ENCODE data around the gene GALNT5. TPM values are rescaled to one million over a fixed set of nuclear protein-coding genes. Genes with fewer than 3 reads are reported as not detected.
"Not testable (repeated sequence)": the region's sequence is repeated elsewhere in the genome, so short reads cannot be mapped to it uniquely, and the experiment has no call there.

GALNT5 gene
- polyA plus RNA-seq, 1 experiment: 22.6 TPM

DNA sequence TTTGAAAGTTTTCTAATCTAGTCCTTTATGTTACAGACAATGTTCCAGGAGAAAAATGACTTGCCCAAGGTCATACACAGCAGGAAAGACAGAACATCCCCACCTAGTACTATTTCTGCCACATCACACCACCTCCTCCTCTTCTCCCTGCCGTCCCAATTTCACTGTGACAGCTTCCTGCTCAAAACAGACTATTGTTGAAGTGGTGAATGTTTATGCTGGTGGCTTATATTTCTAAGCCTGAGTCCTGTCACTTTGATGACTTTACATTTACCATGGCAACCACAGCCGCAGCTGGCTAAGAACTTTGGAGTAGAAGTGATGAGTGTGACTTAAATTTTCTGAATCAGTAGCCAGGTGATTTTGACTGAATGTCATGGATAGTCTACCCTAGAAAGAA lies 10.0 kb downstream of the GALNT5 start:
- Histone ChIP-seq H3K27me3 (ENCODE audit: control insufficient read depth, insufficient read depth, low read length) (no peaks in the 10 kb centered on the region), H3K36me3 (ENCODE audit: control insufficient read depth, insufficient read depth, low read length) (peaks cover 1% of the 10 kb centered on the region; the same call in 1 of the 2 replicates), H3K4me3 (ENCODE audit: low read depth, low read length) (no peak overlapping the region)
- TF ChIP-seq, protein P1, sequence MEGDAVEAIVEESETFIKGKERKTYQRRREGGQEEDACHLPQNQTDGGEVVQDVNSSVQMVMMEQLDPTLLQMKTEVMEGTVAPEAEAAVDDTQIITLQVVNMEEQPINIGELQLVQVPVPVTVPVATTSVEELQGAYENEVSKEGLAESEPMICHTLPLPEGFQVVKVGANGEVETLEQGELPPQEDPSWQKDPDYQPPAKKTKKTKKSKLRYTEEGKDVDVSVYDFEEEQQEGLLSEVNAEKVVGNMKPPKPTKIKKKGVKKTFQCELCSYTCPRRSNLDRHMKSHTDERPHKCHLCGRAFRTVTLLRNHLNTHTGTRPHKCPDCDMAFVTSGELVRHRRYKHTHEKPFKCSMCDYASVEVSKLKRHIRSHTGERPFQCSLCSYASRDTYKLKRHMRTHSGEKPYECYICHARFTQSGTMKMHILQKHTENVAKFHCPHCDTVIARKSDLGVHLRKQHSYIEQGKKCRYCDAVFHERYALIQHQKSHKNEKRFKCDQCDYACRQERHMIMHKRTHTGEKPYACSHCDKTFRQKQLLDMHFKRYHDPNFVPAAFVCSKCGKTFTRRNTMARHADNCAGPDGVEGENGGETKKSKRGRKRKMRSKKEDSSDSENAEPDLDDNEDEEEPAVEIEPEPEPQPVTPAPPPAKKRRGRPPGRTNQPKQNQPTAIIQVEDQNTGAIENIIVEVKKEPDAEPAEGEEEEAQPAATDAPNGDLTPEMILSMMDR (IDR thresholded peaks at IDR 0.05; ENCODE audit: insufficient read depth, low read depth, low read length): no peak
- CTCF ChIA-PET: interaction anchor here (1.0 to 1.2 kb wide), 2 partner anchors 14 to 35 kb away, joined by 4 read pairs; no protein-coding TSS in a partner anchor
- DNase-seq (ENCODE audit: low read depth): no peak
- POLR2A ChIA-PET: no interaction called here

DNA sequence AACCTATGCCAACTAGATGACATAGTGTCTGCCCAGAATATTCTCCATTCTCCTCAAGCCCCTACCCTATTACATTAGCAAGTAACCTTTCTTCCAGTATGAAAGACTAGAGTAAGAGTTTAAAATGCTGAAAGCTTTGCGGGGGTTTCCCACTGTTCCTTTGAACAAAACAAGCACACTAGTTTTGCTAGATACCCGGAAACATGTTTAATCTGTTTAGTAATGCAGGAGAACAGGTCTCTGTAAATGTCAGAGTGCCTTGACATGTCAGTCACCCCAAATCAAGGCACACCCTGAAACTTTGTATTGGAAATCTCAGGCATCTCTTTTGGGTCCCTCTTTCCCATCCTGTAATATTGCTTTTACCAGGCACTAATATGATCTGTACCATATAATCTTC lies 11.6 kb downstream of the GALNT5 start:
- Histone ChIP-seq H3K27me3 (ENCODE audit: control insufficient read depth, insufficient read depth, low read length) (no peaks in the 10 kb centered on the region), H3K36me3 (ENCODE audit: control insufficient read depth, insufficient read depth, low read length) (peaks cover 1% of the 10 kb centered on the region; the same call in 1 of the 2 replicates), H3K4me3 (ENCODE audit: low read depth, low read length) (no peak overlapping the region)
- ChIA-PET CTCF (no interaction called here), POLR2A (no interaction called here)
- TF ChIP-seq, protein P1 (IDR thresholded peaks at IDR 0.05; ENCODE audit: insufficient read depth, low read depth, low read length): no peak
- no peak for DNase-seq (ENCODE audit: low read depth)

GRCh38 chr2:157269922-157270321 lies 12.4 kb downstream of the GALNT5 start:
- CTCF ChIA-PET: no interaction called here
- Histone ChIP-seq H3K27me3 (ENCODE audit: control insufficient read depth, insufficient read depth, low read length) (no peaks in the 10 kb centered on the region), H3K4me3 (ENCODE audit: low read depth, low read length) (no peak overlapping the region), H3K36me3 (ENCODE audit: control insufficient read depth, insufficient read depth, low read length) (peaks cover 1% of the 10 kb centered on the region; the same call in 1 of the 2 replicates)
- POLR2A ChIA-PET: no interaction called here
- TF ChIP-seq, protein P1 (IDR thresholded peaks at IDR 0.05; ENCODE audit: insufficient read depth, low read depth, low read length): no peak
- no peak for DNase-seq (ENCODE audit: low read depth)

- no peaks in the 10 kb centered on the region for H3K27me3 ChIP-seq (ENCODE audit: control insufficient read depth, insufficient read depth, low read length)
- TF ChIP-seq, protein P1 (IDR thresholded peaks at IDR 0.05; ENCODE audit: insufficient read depth, low read depth, low read length): no peak
- H3K36me3 ChIP-seq (ENCODE audit: control insufficient read depth, insufficient read depth, low read length): peaks cover 1% of the 10 kb centered on the region; the same call in 1 of the 2 replicates
- no peak for DNase-seq (ENCODE audit: low read depth)
- CTCF ChIA-PET: interaction anchor here (0.7 to 1.6 kb wide), 2 partner anchors 10 to 27 kb away, joined by 3 to 4 read pairs; no protein-coding TSS in a partner anchor
- POLR2A ChIA-PET: no interaction called here
- no peak overlapping the region for H3K4me3 ChIP-seq (ENCODE audit: low read depth, low read length)
Measured at GRCh38 chr2:157271590-157272203, 14.2 kb downstream of the GALNT5 start.

DNA sequence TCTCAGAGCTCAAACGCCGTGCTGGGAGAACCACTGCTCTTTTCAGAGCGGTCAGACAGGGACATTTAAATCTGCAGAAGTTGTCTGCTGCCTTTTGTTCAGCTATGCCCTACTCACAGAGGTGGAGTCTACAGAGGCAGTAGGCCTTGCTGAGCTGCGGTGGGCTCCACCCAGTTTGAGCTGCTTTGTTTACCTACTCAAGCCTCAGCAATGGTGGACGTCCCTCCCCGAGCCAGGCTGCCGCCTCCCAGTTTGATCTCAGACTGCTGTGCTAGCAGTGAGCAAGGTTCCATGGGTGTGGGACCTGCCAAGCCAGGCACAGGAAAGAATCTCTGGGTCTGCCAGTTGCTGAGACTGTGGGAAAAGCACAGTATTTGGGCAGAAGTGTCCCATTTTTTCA lies 21.8 kb downstream of the GALNT5 start:
- CTCF ChIA-PET: interaction anchor here (1.5 kb wide), 1 partner anchor 22 kb away, joined by 3 read pairs; no protein-coding TSS in a partner anchor
- H3K36me3 ChIP-seq (ENCODE audit: control insufficient read depth, insufficient read depth, low read length); H3K27me3 ChIP-seq (ENCODE audit: control insufficient read depth, insufficient read depth, low read length); DNase-seq (ENCODE audit: low read depth); H3K4me3 ChIP-seq (ENCODE audit: low read depth, low read length); POLR2A ChIA-PET: not testable (repeated sequence)

DNA sequence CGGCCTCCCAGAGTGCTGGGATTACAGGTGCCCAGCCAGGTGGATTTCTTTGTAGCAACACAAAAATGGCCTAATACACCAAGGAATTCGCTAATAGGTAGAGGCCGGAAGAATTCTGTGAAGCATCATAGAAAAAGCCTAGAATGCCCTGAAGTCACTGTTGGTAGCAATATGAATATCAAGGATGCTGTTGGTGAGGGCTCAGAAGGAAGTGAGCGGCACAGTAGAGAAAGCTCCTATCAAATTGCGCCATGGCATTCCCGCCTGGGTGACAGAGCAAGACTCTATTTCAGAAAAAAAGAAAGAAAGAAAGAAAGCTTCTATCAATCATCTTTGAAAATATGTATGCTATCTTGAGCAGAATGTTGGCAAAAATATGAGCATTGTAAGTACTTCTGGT lies 23.8 kb downstream of the GALNT5 start:
- DNase-seq (ENCODE audit: low read depth): no peak

More for the DNA sequence above, 23.8 kb downstream of the GALNT5 start:
- TF ChIP-seq, protein P1 (IDR thresholded peaks at IDR 0.05; ENCODE audit: insufficient read depth, low read depth, low read length): no peak
- CTCF ChIA-PET: interaction anchor here (1.0 to 6.0 kb wide), 4 partner anchors 9 to 20 kb away, joined by 3 to 22 read pairs (median 5); no protein-coding TSS in a partner anchor
- H3K36me3 ChIP-seq (ENCODE audit: control insufficient read depth, insufficient read depth, low read length): no peaks in the 10 kb centered on the region; the same call in 1 of the 2 replicates
- no peaks in the 10 kb centered on the region for H3K27me3 ChIP-seq (ENCODE audit: control insufficient read depth, insufficient read depth, low read length)
- POLR2A ChIA-PET: no interaction called here
- no peak overlapping the region for H3K4me3 ChIP-seq (ENCODE audit: low read depth, low read length)

Measured in BJ (cell line).